ENCODE data around the gene HMGCL.
"Not testable (repeated sequence)": the region's sequence is repeated elsewhere in the genome, so short reads cannot be mapped to it uniquely, and the experiment has no call there.

HMGCL gene

GRCh38 chr1:23825762-23826522, 713 bp upstream of the HMGCL start:
- DNase-seq = no peak

DNA sequence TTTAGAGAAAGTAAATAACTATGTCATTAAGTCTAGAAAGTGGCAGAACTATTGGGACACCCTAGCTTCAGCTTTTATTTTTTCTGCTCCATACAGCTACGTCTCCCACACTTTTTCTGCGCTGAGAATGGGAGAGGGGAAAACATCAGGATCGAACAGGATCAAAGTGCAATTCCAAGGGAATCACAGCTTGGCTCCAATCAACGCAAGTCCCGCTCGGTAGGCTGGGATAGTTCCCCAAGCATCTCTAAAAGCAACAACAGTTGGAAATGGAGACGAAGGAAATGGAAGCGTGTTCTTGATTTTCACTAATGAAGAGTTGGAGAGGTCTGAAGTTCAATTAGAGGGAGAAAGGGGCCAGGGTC, 536 bp downstream of the HMGCL start:
- DNase-seq = no peak

GRCh38 chr1:23823767-23824166, 1.5 kb downstream of the HMGCL start:
- no peak for DNase-seq

DNA sequence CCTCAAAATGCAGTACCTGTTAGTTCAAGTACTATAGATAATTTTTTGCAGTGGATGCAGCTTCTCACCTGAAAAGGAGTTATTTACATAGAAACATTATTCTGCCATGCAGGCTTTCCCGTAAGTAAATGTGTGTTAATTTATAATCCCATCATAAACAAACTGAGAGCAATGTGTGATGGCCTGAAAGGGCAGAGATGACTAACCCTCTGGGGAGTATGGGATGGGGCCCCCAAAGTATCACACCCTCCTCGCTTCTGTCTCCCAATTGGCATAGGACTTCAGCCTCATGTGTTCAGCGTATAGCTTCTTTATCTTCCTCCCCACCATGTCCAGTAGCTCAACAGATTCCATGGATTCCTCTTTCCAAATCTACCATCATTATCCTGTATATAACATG, 7.6 kb downstream of the HMGCL start:
- DNase-seq = no peak

GRCh38 chr1:23816906-23817305, 8.3 kb downstream of the HMGCL start:
- no peak for DNase-seq

DNA sequence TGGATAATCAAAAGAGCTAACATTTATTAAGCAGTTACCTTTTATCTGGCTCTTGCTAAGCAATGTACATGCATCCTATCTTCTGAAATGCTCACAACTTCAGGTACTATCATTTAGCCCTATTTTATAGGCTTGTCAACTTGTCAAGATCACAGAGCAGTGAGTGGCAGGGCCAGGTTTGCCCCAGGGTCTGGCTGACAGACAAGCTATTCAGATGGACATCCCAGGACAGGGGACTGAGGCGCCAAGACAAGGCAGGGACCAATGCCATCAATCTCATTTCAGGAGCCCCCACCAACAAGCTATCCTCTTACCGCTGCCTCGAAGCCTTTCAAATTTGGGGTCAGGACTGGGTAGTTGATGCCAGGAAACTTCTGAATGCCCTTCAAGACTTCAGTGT, 8.9 kb downstream of the HMGCL start:
- DNase-seq = no peak

DNA sequence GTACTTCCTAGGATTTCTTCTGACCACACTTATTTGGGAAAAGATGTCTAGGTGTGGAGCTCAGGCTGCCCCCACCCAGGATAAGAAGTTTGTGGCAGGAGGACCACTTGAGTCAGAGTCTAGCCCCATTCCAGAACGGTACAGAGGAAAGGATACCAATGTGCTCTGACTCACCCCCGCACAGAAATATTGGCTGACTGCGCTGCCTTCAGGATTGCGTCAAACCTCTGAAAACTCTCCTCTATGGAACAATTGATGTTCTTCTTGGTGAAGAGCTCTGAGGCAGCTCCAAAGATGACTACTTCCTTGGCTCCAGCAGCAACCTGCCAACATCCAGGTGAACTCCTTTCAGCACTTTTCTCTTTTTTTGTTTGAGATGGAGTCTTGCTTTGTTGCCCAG, 11.2 kb downstream of the HMGCL start:
- DNase-seq = no peak

DNA sequence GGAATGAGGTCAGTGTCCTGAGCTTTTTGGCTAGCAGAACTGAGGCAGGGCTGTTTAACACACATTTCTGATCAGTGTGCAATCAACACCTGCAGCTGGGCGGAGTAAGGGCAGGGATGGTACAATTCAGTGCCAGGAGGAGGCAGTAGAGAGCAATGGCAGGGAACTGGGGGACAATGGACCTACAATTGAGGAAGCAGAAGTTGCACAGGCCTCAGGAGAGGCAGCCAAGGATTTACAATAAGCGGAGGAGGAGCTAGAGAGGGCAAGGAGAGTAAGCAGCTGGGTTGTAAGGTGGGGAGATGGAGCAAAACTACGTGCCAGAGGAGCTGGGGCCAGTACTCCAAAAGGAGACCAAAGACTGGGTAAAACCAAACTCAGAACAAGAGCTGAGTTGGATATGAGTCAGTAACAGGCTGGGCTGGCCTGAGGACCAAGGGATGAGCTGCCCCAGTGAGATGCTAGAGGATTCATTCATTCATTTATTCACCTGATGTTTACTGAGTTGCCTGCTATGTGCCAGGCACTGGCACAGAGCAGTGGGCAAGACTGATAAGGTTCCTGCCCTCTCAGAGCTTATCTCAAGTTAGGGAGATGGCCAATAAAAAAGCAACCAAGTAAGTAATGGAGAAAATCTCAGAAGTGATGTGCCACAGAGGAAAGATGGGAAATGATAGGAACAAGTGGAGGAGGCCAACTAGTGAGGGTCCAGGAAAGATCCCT, 14.2 kb downstream of the HMGCL start:
- peak; percentile 71 for DNase-seq

DNA sequence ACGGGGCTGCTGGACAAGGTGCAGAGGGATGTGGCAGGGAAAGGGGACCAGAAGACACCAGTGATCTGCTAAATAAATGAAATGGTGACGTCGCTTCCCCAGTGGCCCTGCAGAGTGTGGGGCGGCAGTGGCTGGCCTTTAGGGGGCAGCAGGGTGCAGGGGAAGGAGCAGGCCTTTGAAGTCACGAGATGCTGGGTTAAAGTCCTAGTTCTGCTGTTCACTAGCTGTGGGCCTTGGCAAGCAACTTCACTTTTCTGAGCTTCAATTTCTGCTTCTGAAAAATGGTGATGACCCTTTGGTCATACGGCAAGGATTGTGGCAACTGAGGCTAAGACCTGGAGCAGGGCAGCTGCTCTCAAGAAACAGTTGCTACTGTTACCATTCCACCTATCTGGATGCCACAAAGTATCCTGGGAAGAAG, 15.5 kb downstream of the HMGCL start:
- peak; percentile 87 for DNase-seq

- no peak for DNase-seq
Measured at GRCh38 chr1:23807453-23807852, 17.8 kb downstream of the HMGCL start.

DNA sequence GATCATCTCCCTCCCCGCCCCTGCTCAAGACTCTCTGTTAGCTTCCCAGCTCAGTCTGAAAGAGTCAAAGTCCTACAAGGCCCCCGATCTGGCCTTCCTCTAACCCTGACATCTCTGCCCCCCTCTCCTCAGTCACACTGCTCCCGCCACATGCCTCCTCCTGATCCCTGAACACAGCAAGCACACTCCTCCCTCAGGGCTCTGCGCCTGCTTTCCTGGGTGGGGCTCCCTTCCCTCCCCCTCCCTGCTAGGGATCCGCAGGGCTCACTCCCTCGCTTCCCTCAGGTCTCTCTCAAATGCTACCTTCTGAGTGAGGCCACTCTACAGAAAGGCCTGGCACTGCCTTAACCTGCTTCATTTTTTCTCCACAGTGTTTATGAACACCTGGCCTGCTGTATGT, 18.9 kb downstream of the HMGCL start:
- DNase-seq = no peak

DNA sequence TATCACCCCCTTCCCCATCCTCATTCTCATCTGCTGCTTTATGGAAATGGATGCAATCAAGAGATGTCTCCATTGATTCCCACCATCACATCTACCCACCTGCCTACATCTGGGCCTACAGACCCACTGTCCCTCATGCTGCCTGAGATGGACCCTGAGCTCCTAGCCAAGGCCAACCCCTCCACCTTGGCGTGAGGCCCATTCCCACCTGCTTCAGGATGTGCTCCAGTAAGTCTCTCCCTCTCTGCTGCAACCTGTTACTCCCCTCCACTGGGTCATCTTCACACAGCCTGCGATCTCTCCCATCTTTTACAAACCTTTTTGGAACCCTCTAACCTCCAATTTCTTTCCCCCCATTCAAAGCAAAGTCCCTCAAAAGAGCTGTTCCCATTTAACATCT, 20.2 kb downstream of the HMGCL start:
- DNase-seq = no peak

- DNase-seq = no peak
Measured at GRCh38 chr1:23804183-23804835, 20.9 kb downstream of the HMGCL start.

DNA sequence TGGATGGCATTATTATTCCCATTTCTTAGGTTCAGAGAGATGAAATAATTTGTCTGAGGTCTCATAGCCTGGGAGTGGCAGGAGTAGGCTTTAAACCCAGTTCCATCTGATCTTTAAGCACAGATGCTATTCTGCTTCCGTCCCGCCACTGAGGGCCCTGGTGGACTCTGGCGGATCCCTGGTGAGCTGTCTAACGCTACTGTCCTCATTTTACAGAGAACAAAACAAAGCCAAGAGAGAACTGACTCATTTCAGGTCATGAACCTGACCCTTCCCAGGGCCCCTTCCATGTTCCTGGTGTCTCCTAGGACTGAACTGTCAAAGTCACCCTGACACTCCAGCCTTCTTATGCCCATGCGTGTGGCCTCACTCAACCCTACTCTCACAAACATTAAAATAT, 21.6 kb downstream of the HMGCL start:
- no peak for DNase-seq

- not testable (repeated sequence) for DNase-seq
Measured at GRCh38 chr1:23802809-23803342, 22.4 kb downstream of the HMGCL start.

DNA sequence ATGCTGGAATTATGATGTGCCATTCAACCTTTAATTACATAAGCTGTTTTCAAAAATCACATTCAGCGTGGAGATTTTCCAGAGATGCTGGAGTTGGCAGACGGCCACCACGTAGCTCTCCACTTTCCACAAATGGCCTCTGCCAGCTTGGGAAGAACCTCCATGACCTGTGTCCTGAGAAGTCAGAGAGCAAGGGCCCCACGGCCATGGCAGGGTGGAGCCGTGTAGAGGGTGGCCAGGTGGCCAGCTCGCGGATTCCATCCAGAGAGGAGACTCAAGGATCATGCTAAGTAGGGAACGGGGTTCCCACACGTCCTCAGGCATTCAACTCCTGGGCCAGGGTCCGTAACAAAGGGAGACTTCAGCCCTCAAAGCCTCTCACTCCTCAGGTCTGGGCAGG, 23.4 kb downstream of the HMGCL start:
- no peak for DNase-seq

- no peak for DNase-seq
Measured at GRCh38 chr1:23801338-23801748, 23.9 kb downstream of the HMGCL start.

- DNase-seq = peak; percentile 97
Measured at GRCh38 chr1:23800400-23801337, 24.6 kb downstream of the HMGCL start, which contains the start of gene GALE. GALE (minus strand) TSS chr1:23800754; CDS start chr1:23799007, 1,747 bp downstream.

DNA sequence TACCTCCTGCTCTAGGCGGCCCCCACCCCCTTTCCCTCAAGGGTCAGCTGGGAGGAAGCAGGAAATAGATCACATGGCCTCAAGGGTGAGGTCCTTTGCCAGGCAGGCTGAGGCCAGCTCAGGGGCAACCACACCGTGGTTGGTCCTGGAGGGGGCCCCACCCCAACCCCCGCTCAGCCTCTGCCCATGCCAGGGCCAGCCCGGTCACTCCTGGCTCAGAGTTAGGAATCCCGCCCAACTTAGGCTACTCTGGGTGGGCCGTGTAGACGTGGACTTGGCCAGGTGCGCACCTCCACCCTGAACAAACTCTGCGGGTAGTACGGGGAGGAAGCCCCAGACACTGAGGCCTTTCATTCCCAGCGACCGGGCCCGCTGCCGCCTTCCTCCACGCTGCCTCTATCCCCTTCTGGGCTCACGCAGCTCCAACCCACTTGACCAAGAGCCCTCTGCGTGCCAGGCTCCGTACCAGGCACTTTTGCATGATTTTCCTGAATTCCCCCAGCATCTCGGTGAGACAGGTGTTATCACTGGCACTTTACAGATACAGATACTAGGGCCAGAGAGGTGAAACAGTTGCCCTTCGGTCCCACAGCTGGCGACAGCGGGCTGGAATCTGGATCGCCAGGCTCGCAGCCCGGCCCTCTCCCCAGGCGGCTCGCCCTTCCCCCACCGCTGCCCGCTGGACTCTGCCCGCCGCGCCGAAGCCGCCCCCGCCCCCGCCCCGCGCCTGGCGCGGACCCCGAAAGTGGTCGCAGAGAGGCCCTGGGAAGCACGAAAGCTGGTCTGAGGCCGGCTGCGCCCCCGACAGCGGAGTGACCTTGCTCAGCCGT, 25.4 kb downstream of the HMGCL start:
- DNase-seq = peak; percentile 51

- DNase-seq = no peak
Measured at GRCh38 chr1:23799255-23799569, 26.0 kb downstream of the HMGCL start.

- DNase-seq = no peak
Measured at GRCh38 chr1:23798662-23799142, 26.5 kb downstream of the HMGCL start.
